ENCODE results near the gene ST3GAL3.
"Not testable (repeated sequence)": the region's sequence is repeated elsewhere in the genome, so short reads cannot be mapped to it uniquely, and the experiment has no call there.

ST3GAL3 gene

GRCh38 chr1:43770111-43770510 is 62.8 kb downstream of the ST3GAL3 start:
- no peak overlapping the region for H3K4me3 ChIP-seq (ENCODE audit: low read length)
- no CpG with 5 or more reads among the region's 2 CpGs for WGBS (ENCODE audit: insufficient coverage, insufficient read length)
- H3K27me3 ChIP-seq (ENCODE audit: control insufficient read depth, insufficient read depth, low read length), result no peaks in the 10 kb centered on the region
- no peaks in the 10 kb centered on the region for H3K9me3 ChIP-seq (ENCODE audit: control insufficient read depth, insufficient read depth, low read length)
- H3K36me3 ChIP-seq (ENCODE audit: control insufficient read depth, insufficient read depth, low read length), result no peaks in the 10 kb centered on the region
- no peak overlapping the region for H3K27ac ChIP-seq (ENCODE audit: low read length)
- DNase-seq (ENCODE audit: low read depth, low spot score), result no peak
- peaks cover 5% of the 10 kb centered on the region for H3K4me1 ChIP-seq (ENCODE audit: control insufficient read depth, insufficient read depth, low read length)

GRCh38 chr1:43772978-43773377 is 65.6 kb downstream of the ST3GAL3 start:
- WGBS (ENCODE audit: insufficient coverage, insufficient read length), result no CpG with 5 or more reads among the region's 5 CpGs
- Histone ChIP-seq H3K9me3 (ENCODE audit: control insufficient read depth, insufficient read depth, low read length) (no peaks in the 10 kb centered on the region), H3K27me3 (ENCODE audit: control insufficient read depth, insufficient read depth, low read length) (no peaks in the 10 kb centered on the region), H3K36me3 (ENCODE audit: control insufficient read depth, insufficient read depth, low read length) (no peaks in the 10 kb centered on the region), H3K4me1 (ENCODE audit: control insufficient read depth, insufficient read depth, low read length) (0 out of 2 replicates have a peak, but pooled peaks cover 1% of the 10 kb centered on the region), H3K27ac (ENCODE audit: low read length) (no peak overlapping the region), H3K4me3 (ENCODE audit: low read length) (no peak overlapping the region)
- DNase-seq (ENCODE audit: low read depth, low spot score), result no peak

GRCh38 chr1:43773821-43774220 is 66.5 kb downstream of the ST3GAL3 start:
- 0 out of 2 replicates have a peak, but pooled peaks cover 1% of the 10 kb centered on the region for H3K4me1 ChIP-seq (ENCODE audit: control insufficient read depth, insufficient read depth, low read length)
- no peak overlapping the region for H3K27ac ChIP-seq (ENCODE audit: low read length)
- H3K9me3 ChIP-seq (ENCODE audit: control insufficient read depth, insufficient read depth, low read length), result no peaks in the 10 kb centered on the region
- no peaks in the 10 kb centered on the region for H3K27me3 ChIP-seq (ENCODE audit: control insufficient read depth, insufficient read depth, low read length)
- no peaks in the 10 kb centered on the region for H3K36me3 ChIP-seq (ENCODE audit: control insufficient read depth, insufficient read depth, low read length)
- H3K4me3 ChIP-seq (ENCODE audit: low read length), result no peak overlapping the region
- DNase-seq (ENCODE audit: low read depth, low spot score), result no peak

- H3K36me3 ChIP-seq (ENCODE audit: control insufficient read depth, insufficient read depth, low read length), result no peaks in the 10 kb centered on the region
- WGBS (ENCODE audit: insufficient coverage, insufficient read length), result no CpG with 5 or more reads among the region's 2 CpGs
- H3K27ac ChIP-seq (ENCODE audit: low read length), result no peak overlapping the region
- H3K4me1 ChIP-seq (ENCODE audit: control insufficient read depth, insufficient read depth, low read length), result 0 out of 2 replicates have a peak, but pooled peaks cover 1% of the 10 kb centered on the region
- H3K9me3 ChIP-seq (ENCODE audit: control insufficient read depth, insufficient read depth, low read length), result no peaks in the 10 kb centered on the region
- no peak for DNase-seq (ENCODE audit: low read depth, low spot score)
- H3K4me3 ChIP-seq (ENCODE audit: low read length), result no peak overlapping the region
- no peaks in the 10 kb centered on the region for H3K27me3 ChIP-seq (ENCODE audit: control insufficient read depth, insufficient read depth, low read length)
Measured at GRCh38 chr1:43774359-43774758, 67.0 kb downstream of the ST3GAL3 start.

- H3K9me3 ChIP-seq (ENCODE audit: control insufficient read depth, insufficient read depth, low read length), result no peaks in the 10 kb centered on the region
- H3K4me3 ChIP-seq (ENCODE audit: low read length), result no peak overlapping the region
- no peaks in the 10 kb centered on the region for H3K27me3 ChIP-seq (ENCODE audit: control insufficient read depth, insufficient read depth, low read length)
- DNase-seq (ENCODE audit: low read depth, low spot score), result no peak
- no peaks in the 10 kb centered on the region for H3K36me3 ChIP-seq (ENCODE audit: control insufficient read depth, insufficient read depth, low read length)
- no peak overlapping the region for H3K27ac ChIP-seq (ENCODE audit: low read length)
- WGBS (ENCODE audit: insufficient coverage, insufficient read length), result 100% methylated on average over 2 of the region's 4 CpGs
- H3K4me1 ChIP-seq (ENCODE audit: control insufficient read depth, insufficient read depth, low read length), result no peaks in the 10 kb centered on the region
Measured at GRCh38 chr1:43776043-43776761, 68.9 kb downstream of the ST3GAL3 start.

GRCh38 chr1:43777916-43778315 is 70.6 kb downstream of the ST3GAL3 start:
- H3K9me3 ChIP-seq (ENCODE audit: control insufficient read depth, insufficient read depth, low read length); H3K27ac ChIP-seq (ENCODE audit: low read length); H3K36me3 ChIP-seq (ENCODE audit: control insufficient read depth, insufficient read depth, low read length); H3K27me3 ChIP-seq (ENCODE audit: control insufficient read depth, insufficient read depth, low read length); H3K4me1 ChIP-seq (ENCODE audit: control insufficient read depth, insufficient read depth, low read length); H3K4me3 ChIP-seq (ENCODE audit: low read length); DNase-seq (ENCODE audit: low read depth, low spot score): not testable (repeated sequence)
- WGBS (ENCODE audit: insufficient coverage, insufficient read length), result no CpG with 5 or more reads among the region's 3 CpGs

GRCh38 chr1:43779266-43779665 is 71.9 kb downstream of the ST3GAL3 start:
- Histone ChIP-seq H3K9me3 (ENCODE audit: control insufficient read depth, insufficient read depth, low read length) (no peaks in the 10 kb centered on the region), H3K27me3 (ENCODE audit: control insufficient read depth, insufficient read depth, low read length) (no peaks in the 10 kb centered on the region), H3K27ac (ENCODE audit: low read length) (no peak overlapping the region), H3K4me1 (ENCODE audit: control insufficient read depth, insufficient read depth, low read length) (0 out of 2 replicates have a peak, but pooled peaks cover 1% of the 10 kb centered on the region), H3K36me3 (ENCODE audit: control insufficient read depth, insufficient read depth, low read length) (no peaks in the 10 kb centered on the region), H3K4me3 (ENCODE audit: low read length) (no peak overlapping the region)
- DNase-seq (ENCODE audit: low read depth, low spot score), result no peak
- WGBS (ENCODE audit: insufficient coverage, insufficient read length), result no CpG with 5 or more reads among the region's 1 CpG

GRCh38 chr1:43779805-43780403 is 72.6 kb downstream of the ST3GAL3 start:
- DNase-seq (ENCODE audit: low read depth, low spot score), result no peak
- Histone ChIP-seq H3K27me3 (ENCODE audit: control insufficient read depth, insufficient read depth, low read length) (no peaks in the 10 kb centered on the region), H3K4me3 (ENCODE audit: low read length) (no peak overlapping the region), H3K9me3 (ENCODE audit: control insufficient read depth, insufficient read depth, low read length) (no peaks in the 10 kb centered on the region), H3K4me1 (ENCODE audit: control insufficient read depth, insufficient read depth, low read length) (0 out of 2 replicates have a peak, but pooled peaks cover 1% of the 10 kb centered on the region), H3K27ac (ENCODE audit: low read length) (no peak overlapping the region), H3K36me3 (ENCODE audit: control insufficient read depth, insufficient read depth, low read length) (no peaks in the 10 kb centered on the region)
- no CpG with 5 or more reads among the region's 1 CpG for WGBS (ENCODE audit: insufficient coverage, insufficient read length)

- H3K4me1 ChIP-seq (ENCODE audit: control insufficient read depth, insufficient read depth, low read length), result 0 out of 2 replicates have a peak, but pooled peaks cover 1% of the 10 kb centered on the region
- WGBS (ENCODE audit: insufficient coverage, insufficient read length), result no CpG with 5 or more reads among the region's 2 CpGs
- no peaks in the 10 kb centered on the region for H3K9me3 ChIP-seq (ENCODE audit: control insufficient read depth, insufficient read depth, low read length)
- no peaks in the 10 kb centered on the region for H3K27me3 ChIP-seq (ENCODE audit: control insufficient read depth, insufficient read depth, low read length)
- no peaks in the 10 kb centered on the region for H3K36me3 ChIP-seq (ENCODE audit: control insufficient read depth, insufficient read depth, low read length)
- H3K4me3 ChIP-seq (ENCODE audit: low read length), result no peak overlapping the region
- no peak for DNase-seq (ENCODE audit: low read depth, low spot score)
- no peak overlapping the region for H3K27ac ChIP-seq (ENCODE audit: low read length)
Measured at GRCh38 chr1:43781574-43781973, 74.2 kb downstream of the ST3GAL3 start.

- H3K4me1 ChIP-seq (ENCODE audit: control insufficient read depth, insufficient read depth, low read length), result 0 out of 2 replicates have a peak, but pooled peaks cover 1% of the 10 kb centered on the region
- no peak for DNase-seq (ENCODE audit: low read depth, low spot score)
- no CpG with 5 or more reads among the region's 4 CpGs for WGBS (ENCODE audit: insufficient coverage, insufficient read length)
- H3K27ac ChIP-seq (ENCODE audit: low read length), result no peak overlapping the region
- no peak overlapping the region for H3K4me3 ChIP-seq (ENCODE audit: low read length)
- H3K27me3 ChIP-seq (ENCODE audit: control insufficient read depth, insufficient read depth, low read length), result no peaks in the 10 kb centered on the region
- H3K36me3 ChIP-seq (ENCODE audit: control insufficient read depth, insufficient read depth, low read length), result no peaks in the 10 kb centered on the region
- H3K9me3 ChIP-seq (ENCODE audit: control insufficient read depth, insufficient read depth, low read length), result no peaks in the 10 kb centered on the region
Measured at GRCh38 chr1:43783096-43783670, 75.8 kb downstream of the ST3GAL3 start.

Data from iPS DF 6.9 (cell line).